Fibroblast of the conjunctiva (primary cell): ENCODE data around the gene OPCML.
A peak's percentile ranks its signal among the peaks of the same experiment; 100 is the strongest.

Experiments used
- DNase-seq: peaks from one replicate; pipeline ENCODE4 v3.0.0-alpha.2; 2010; ENCODE audit warnings: low read depth

OPCML gene

DNA sequence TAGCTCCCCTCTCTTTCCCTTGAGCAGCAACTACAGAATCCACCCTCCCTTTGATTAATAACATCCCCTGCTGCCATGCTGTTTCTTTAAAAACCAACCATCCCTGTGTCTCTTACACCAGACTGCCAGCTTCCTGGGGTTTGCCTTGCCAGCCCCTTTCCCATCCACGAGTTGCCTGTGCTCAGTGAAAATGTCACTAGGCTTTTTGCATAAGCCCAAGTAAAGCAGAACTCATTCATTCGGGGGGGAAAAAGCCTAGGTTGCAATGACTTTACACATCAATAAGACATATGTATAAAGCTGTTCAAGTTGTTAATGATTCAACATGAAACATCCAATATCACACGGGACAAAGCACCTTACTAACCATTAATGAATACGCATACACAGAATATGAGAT lies 398.7 kb downstream of the OPCML start:
- DNase-seq = no peak

DNA sequence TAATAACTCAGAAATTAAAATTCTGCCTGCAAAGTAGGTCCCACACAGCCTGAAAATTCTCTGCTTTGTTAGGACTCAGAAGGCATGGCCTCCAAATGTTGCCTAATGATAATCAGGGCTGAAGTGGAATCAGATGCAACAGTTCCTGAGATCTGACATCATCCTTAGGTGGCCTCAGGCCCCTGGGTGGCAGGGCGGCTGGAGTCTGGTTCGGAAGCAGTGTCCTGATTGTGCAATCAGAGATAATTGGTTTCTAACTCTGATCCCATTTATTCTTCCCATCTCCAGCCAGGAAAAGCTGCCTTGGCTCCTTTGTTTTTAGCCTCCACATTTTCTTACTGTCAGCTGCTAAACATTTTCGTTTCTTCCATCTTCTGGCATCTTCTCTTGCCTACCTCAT lies 399.3 kb downstream of the OPCML start:
- no peak for DNase-seq

DNA sequence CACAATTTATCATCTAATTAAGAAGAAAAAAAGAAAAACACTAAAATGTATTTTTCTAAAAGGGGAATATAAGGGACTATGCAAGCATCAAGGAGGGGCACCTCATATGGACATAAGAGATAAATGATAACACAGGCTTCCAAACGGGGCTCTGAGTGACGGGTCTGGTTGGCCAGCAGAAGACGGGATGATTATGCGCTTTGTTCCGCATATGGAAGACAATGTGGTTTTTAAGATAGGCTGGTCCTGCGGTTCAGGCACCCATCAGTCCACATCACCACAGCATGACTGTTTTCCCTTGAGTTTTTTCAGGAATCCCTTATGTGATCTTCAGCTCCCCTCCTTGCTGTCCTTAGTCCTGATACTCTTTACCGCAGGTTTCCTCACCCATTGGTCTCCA lies 404.6 kb downstream of the OPCML start:
- no peak for DNase-seq

DNA sequence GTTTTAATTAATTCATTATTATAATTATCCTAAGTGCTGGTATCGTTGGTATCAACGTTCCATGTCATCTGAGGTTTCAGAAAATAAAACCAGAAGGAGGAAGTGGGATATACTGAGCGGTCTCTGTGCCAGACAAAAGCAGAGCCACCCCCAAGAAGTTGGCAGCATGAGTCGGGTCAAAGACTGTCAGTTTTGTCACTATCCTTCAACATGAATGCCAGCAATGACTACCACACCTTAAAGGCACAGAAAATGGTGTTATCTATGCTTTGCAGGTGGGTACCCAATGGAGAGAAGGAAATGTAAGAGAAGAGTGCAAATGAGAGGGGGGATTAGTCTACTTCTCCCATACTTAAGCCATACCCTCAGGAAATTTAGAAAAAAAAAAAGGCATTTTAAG lies 408.5 kb downstream of the OPCML start:
- no peak for DNase-seq

DNA sequence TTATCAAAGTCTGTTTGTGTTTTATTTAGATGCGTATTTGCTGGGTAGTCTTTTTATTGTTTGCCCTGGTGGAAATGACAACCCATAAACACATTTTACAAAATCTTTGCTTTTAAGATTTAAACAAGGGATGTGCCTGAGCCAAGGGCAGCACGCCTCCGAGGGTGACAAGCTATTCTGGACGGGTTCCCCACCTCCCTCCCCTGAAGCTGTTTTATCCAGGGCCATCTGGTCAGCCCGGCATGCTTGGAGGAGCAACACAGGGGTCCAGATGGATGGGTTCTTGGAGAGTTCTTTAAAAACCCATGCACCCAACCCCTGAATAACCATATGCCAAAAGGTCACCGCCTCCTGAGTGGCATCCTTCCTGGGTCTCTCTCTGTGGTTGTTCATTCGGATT lies 408.9 kb downstream of the OPCML start:
- no peak for DNase-seq

DNA sequence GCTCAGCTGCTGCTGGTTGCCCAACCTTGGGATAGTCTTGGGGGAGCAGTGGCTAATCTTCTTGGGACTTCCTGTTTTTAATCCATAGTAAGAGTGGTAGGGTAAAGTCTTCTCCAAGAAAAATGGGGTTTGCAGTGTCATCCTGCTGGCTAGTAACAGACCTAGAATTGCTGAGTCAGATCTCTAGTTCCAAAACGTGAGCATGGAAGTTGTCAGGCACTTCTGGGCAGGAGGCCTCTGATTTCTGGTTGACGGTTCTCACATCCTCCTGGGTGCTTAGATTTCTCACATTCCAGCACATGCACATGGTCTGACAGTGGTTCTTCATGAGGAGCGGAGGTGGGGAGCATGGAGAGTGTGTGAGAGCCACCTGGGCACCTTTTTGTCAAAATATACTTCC lies 410.0 kb downstream of the OPCML start:
- DNase-seq = no peak

DNA sequence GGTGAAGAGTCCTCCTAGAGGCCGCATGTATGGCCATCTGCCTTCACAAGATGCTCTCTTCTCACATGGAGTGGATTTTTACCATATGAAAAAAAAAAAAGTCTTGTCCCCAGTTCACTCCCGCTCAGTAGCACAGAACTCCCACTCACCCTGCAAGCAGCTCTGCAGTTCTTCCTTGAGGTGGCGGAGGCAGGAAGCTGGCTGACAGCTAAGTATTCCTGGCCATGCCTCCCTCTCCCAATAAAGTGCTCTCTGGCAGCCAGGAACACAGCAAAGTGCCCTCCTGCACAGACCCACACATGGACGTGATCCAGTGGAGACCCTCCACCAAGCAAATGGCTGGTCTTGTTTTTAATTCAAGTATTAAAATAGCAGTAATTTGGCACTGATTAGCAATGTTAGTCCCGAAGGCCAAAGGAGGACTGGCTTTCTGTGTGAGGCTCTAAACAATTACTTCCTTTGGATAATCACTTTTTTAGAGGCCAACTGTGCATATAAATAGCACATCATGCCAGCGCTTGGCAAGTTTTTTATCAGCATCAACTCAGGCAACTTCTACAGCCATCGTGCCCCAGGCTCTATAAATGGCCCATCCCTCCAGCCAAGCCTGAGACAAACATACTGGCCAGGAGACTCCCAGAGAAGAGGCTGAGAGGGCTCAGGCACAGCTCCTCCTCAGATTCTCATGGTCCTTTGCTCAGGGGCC lies 413.6 kb downstream of the OPCML start:
- DNase-seq = no peak

DNA sequence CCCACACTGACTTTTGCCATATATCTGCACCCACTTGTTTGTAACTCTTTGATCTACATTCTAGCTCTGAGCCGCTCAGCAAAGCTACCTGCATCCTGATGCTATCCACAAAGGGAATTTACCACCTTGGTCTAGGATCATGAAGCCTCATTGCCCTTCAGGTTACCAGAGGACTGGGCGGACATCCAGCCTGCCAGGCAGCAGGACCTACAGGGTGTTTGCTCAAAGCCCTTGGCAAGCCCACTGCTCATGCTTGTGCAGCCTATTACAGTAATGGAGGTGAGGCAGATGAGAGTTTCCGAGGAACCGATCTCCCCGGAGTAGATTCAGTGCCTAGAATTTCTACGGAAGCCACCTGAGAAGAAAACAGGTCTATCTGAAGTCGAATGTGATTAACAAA lies 417.2 kb downstream of the OPCML start:
- DNase-seq = no peak

DNA sequence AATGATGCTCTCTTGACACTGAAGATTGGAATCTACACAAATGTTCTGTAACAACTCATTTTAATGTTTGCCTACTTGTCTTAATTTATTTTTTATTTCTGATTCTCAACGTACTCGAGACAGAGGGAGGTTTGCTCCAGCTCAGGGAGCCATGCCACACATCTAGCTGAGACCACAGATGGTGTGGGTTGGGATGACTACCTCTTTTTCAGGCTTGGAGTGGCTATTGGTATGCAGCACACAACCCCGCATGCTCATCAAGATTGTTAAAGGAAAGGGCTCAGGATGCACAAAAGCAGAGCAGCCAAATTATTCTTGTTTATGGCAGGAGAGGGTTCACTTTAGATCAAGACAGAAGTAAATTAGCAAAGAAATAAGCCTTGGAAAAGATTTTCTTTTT lies 424.5 kb downstream of the OPCML start:
- DNase-seq = no peak

DNA sequence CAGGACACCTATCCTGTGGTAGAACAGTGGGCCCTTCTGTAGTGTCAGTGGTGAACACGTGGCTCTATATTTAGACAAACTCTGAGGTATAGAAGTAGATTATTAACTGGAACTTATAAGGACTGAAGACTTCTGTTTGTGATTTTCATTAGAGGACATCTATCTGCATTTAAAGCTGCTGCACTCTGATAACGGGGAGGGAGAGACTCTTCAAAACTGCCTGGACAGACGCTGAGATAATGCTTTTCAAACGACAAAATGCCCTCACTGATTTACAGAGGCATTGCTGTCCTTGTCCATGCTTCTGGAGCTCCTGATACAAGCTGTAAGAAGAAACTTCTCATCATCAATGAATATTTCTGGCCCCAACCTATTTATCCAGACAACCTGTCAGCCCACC lies 425.2 kb downstream of the OPCML start:
- DNase-seq = no peak

DNA sequence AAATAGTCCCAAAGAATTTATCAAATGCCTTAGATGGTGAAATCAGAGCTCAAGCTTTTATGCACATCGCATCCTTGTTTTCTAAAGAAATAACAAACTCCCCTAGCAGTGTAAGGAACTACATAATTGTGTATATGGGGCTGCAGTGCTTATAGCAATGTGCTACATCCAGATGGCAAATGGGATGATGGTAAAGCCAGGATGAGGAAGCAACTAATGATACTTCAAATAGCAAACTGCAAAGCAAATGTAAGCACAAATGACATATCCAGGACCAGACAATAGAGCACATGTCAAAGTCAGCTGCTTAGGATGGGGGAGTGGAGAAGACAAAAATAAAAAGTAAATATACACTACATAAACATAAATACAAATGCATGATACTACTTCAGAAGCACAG lies 425.9 kb downstream of the OPCML start:
- no peak for DNase-seq

DNA sequence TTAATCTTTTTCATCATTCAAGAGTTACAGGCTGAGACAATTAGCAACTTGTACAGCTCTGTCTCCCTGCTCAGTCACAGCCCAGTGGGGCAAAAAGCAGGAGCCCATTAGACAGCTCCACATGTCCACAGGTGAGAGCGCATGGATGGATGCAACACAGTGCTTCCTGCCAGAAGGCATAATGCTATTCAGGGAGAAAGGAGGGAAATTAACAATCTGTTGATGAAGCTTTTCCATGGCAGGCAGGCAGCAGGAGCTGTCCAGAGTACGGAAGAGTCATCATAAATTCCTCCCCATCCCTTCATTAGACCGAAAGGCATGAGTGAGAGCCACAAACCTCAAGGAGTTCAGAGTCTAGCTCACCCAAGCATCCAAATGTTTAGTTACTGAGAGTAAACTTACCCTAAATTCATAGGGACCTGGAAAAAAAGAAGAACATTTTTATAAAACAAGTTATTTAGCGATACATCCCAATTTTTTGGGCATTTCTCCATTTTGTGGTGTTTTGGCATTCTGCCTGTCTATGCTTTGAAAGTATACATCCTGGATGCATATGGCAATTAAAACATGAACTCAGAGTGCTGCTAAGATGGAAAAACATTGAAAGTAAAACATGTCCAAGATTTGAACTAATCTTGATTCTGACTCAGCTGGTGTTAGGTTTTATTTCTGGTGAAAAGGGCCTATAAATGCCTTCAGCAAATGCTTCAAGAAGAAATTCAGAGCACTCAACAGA lies 428.1 kb downstream of the OPCML start:
- no peak for DNase-seq

DNA sequence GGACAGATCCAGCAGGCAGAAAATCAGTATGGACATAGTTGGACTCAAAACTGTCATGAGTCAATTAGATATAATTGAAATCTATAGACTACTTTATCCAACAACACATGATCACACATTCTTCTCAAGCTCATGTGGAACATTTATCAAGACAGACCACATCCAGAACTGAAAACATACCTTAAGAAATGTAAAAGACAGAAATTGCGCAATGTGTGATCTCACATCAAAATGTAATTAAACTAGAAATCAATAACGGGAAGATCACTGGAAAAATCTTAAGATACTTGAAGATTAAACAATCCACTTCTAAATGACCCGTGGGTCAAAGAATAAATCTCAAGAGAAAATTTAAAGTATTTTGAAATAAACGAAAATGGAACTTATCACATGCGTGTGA lies 435.3 kb downstream of the OPCML start:
- no peak for DNase-seq

DNA sequence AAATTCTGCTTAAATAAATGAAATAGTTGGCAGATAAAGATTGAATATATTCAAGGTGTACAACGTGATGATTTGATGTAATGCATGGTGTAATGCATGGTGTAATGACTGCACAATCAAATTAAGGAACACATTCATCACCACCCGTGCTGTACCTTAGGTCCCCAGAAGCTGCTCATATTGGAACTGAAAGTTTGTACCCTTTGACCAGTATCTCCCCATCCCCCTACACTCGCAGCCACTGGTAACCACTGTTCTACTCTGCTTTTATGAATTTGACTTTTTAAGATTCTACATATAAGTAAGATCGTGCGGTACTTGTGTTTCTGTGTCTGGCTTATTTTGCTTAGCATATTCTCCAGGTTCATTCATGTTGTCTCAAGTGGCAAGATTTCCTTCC lies 445.8 kb downstream of the OPCML start:
- DNase-seq = no peak

DNA sequence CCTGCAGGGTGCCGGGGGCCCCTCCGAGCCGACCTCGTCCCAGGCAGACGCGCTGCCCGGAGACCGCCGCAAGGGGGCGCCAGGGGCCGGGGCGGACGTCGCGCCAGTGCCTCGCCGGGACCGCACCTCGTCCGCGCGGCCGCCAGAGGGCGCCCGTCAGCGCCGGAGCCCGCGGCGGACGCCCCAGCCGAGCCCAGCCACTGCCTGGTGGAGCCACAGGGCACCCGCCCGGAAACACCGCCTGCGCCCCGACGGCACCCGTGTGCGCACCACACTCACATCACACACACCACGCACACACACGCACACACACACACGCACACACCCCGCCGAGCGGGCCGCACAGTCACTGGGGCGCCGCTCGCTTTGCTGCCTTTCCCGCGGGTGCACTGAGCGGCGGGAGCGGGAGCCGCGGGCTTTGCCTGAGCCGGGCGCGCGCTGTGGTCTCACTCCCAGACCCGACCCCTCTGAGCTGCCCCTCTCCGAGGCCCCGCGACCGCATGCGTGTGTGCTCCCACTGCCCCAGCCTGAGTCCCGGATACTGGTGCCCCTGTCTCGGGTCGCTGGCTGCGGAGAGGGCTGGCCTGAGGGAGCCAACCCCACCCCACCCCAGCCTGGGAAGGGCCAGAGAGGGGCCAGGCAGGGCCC lies 449.3 kb downstream of the OPCML start:
- peak; percentile 9 for DNase-seq

DNA sequence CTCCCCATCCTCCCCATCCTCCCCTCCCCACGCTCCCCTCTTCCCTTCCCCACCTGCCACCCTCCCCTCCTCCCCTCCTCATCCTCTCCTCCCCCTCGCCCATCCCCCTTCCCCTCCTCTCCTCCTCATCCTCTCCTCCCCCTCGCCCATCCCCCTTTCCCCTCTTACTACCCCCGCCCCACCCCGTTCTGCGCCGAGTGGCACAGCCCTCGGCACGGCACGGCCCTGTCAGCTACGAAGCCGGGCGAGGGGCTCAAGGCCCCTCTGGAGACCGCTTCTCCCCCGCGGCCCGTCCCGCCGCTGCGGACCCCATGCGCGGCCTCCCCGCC lies 449.9 kb downstream of the OPCML start:
- DNase-seq = no peak

DNA sequence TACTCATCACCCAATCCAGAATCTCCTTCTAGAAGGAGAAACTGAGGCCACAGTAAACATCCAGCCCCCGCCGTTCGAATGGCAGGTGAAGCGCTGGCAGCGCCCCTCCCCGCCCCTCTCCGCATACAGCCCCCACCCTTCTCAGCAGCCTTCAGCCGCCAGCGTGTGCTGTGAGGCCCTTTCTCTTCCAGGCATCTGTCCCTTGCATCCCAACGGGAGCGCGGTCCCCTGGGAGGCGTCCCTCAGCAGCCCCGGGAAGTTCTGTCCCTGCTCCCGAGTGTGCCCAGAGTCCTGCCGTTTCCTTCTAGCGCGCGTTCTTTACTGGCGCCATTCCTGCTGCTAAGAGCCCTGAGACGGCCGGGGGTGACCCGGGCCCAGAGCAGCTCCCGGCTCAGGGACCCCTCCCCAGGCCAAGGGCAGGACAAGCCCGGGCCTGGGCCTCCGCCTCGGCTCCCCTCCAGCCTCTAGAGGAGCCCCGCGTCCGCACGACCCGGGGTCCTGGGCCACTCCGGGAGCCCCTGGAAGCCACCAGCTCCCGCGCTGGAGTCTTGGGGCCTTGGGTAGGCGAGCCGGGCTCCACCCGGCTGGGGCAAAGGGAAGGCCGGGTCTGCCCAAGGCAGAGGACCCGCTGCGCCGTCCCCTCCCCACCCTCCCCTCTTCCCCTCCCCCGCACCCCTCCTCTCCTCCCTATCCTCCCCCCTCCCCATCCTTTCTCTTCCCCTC lies 450.4 kb downstream of the OPCML start:
- no peak for DNase-seq

DNA sequence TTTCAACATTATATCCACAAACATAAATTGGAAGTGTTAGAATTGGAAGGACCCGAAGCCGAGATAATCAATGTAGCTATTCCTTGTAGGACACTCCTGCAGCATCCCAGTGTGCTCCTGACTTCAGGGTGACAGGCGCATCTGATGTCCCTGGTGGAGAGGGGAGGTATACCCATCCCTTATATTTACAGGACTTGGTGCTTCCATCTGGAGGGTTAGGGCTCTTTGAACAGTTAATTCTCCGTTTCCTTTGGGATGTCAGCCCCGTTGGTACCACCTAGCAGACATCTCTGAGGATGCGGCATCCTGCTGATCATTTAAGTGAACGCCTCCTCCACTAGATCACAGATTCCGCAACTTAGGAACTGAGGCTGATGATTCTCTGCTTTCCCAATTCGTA lies 451.3 kb downstream of the OPCML start:
- DNase-seq = no peak

DNA sequence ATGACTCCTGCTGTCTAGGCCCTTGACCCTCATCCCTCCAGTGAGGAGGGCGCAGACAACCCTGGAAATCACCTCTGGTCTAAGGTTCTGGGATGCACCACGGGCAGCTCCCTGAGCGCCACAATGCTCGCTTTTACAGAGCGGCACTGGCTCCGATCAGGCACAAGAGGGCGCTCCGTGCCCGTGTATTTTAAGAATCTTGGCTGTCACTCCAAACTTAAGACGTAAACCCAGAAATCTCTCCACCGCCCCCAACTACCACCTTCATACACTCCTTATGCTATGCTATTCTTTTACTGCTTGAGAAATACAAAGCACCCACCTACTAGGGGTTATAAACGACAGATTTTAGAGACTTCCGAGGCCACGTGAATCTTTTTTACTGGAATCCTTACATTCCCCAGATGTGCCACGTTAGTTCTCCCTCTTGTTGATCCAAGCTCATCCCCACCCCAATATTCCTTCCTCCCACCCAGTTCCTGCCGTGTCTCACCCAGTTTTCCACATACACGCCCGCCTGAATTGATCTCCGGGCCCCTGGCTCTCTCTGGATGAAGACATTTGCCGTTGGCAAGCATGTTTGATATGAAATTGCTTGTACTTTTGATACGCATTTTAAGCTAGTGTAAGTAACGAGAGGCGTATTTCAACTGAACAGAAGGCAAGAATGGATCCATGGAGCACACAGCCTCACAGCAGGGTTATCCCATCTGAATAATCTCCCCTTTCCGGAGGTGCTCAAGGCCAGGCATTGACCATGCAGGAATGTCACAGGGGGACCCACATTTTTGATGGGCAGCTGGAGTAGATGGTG lies 453.5 kb downstream of the OPCML start:
- peak; percentile 9 for DNase-seq

DNA sequence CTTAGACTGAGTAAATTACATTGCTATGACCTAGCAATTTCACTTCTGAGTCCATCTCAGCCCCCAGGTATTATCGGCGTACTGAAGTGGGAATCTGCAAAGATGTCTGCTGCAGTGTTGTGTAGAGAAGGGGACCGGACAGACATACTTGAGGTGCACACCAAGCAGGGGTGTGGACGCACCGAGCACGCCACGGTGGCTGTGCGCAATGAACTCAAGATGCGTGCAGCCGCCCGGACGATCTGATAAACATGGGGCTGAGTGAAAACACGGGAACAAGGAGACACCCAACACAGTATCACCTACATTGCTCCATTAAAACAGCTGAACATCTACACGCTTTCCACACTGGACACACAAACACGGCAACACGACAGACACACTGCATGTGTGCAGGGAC lies 454.3 kb downstream of the OPCML start:
- no peak for DNase-seq

DNA sequence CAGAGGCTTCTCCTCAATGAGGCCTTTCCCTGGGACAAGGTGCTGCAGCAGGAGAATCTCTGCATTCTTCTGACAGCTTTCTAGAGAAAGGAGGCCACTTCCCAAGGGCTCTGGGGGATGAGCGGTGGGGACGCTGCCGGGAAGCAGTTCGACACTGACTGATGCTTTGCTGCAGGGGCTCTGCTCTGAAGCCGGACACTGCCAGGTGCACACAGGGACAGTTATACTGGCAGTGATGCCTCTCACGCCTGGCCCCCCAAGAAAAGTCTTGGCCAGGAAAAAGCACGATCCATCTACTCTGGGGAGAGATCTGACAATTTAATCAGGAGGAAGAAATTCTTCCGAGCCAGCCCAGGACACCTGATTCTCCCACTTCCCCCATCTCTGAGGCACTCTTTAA lies 456.9 kb downstream of the OPCML start:
- no peak for DNase-seq
